MCF 10A (cell line): ENCODE results near the gene MYO15B. TPM values are rescaled to one million over a fixed set of nuclear protein-coding genes. Genes with fewer than 3 reads are reported as not detected.

Experiments
- BruUV-seq: library from RNA; stranded (reverse); fragments of 400-500 nt; replicated peaks from 2 replicates; lab custom pipeline; 2021; lab: Mats Ljungman, UMichigan
- CTCF ChIA-PET: fragments of 300-600 bp; sonication (Branson Sonifier 250); formaldehyde crosslinking; extraction: SDS; loops from one replicate; lab custom pipeline; 2021; ENCODE audit warnings: antibody characterized with exemption, inconsistent platforms; lab: Yijun Ruan, JAX
- POLR2A ChIA-PET: fragments of 300-600, 350-650 bp; sonication (Branson Sonifier 250); formaldehyde crosslinking; extraction: SDS; loops from one replicate; lab custom pipeline; 2020; ENCODE audit warnings: antibody characterized with exemption, inconsistent platforms; lab: Yijun Ruan, JAX
- DNase-seq: peaks from one replicate; pipeline ENCODE4 v3.0.0-alpha.2; 2018; ENCODE audit not compliant: unreplicated experiment
- H3K27ac Mint-ChIP-seq: one replicate; pipeline ENCODE4 v1.8.0; 2022; ENCODE audit warnings: mild to moderate bottlenecking, low read depth, mixed read lengths; ENCODE audit not compliant: unreplicated experiment
- H3K27me3 Mint-ChIP-seq: one replicate; pipeline ENCODE4 v1.8.0; 2022; ENCODE audit warnings: mixed read lengths; ENCODE audit not compliant: insufficient read depth, unreplicated experiment
- H3K36me3 Mint-ChIP-seq: one replicate; pipeline ENCODE4 v1.8.0; 2022; ENCODE audit warnings: mild to moderate bottlenecking, moderate library complexity, mixed read lengths; ENCODE audit not compliant: insufficient read depth, unreplicated experiment
- H3K4me1 Mint-ChIP-seq: one replicate; pipeline ENCODE4 v1.8.0; 2022; ENCODE audit warnings: mixed read lengths; ENCODE audit not compliant: insufficient read depth, unreplicated experiment
- H3K4me3 Mint-ChIP-seq: one replicate; pipeline ENCODE4 v1.8.0; 2022; ENCODE audit warnings: mild to moderate bottlenecking, moderate library complexity, mixed read lengths; ENCODE audit not compliant: unreplicated experiment
- H3K9me3 Mint-ChIP-seq: one replicate; pipeline ENCODE4 v1.8.0; 2022; ENCODE audit warnings: mixed read lengths; ENCODE audit not compliant: unreplicated experiment
- intact Hi-C: fragments of 100-400 bp; cut with micrococcal nuclease; formaldehyde crosslinking; loops from 2 replicates; pipeline ENCODE4 v1.14.1; 2022
- total RNA-seq: library from RNA; stranded (reverse); gene quantifications from 2 replicates; pipeline ENCODE4 v1.2.3, GENCODE V29; 2022
- TF ChIP-seq, protein P1 (sequence below): fragments of 200-600 bp; IDR thresholded peaks from one replicate; pipeline ENCODE4 v1.8.0; 2022; ENCODE audit warnings: antibody characterized with exemption, mild to moderate bottlenecking; ENCODE audit not compliant: unreplicated experiment

Gene MYO15B
- total RNA-seq, 1 experiment from 2014 or later: 10.9 TPM

DNA sequence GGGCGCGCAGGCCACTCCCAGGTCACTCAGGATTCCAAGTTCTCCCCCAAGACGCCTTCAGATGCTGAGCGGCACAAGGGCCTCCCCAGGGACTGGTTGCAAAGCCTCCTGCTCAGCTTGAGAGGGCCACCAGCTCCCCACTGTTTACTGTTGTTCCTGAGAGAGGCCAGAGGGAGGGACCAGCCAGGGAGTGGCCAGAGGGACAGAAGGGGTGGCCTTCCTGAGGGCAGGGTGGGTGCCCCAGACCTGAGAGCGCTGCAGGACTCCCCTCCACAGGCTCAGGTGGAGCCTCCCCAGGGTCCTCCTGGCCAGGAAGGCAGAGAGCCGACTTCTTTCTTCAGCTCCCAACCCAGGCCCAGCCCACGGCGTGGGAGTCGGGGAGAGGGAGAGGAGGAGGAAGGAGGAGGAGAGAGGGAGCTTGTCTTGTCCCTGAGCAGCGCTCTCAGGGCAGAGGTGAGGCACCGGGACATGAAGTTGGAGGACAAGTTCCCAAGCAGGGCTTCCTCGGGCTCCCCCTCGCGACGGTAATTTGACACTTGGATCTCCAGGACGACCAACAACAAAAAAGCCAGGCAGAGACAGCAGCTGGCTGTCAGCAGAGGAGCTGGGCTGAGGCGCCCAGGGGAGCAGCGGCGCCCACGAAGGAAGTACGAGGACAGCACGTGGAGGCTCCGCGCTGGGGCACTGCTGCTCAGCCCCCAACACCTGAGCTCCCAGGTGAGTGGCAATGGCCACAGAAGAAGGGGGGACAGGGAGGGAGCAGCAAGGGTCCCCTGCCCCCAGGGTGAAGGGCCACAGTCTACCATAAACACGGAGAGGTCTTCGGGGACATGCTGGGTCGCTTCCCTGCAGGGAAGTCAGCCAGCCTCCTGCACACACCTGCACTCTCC is 46.1 kb downstream of the MYO15B start:
- peak; percentile 91 for DNase-seq
- CTCF ChIA-PET: interaction anchor here (0.6 to 3.9 kb wide), 55 partner anchors 8 to 621 kb away, joined by 3 to 75 read pairs (median 4); partner anchors contain the start of genes GALK1, ITGB4 and TSEN54
- no TSS peak for BruUV-seq
- POLR2A ChIA-PET: interaction anchor here (0.6 to 2.7 kb wide), 16 partner anchors 8 to 244 kb away, joined by 3 to 15 read pairs (median 4); partner anchors contain the start of genes GALK1, ITGB4, RECQL5 and SAP30BP
- Mint-ChIP-seq H3K4me3 (peak overlapping the region; percentile 19), H3K36me3 (peaks cover 19% of the 10 kb centered on the region), H3K27me3 (no peaks in the 10 kb centered on the region), H3K27ac (peak overlapping the region; percentile 55), H3K4me1 (peaks cover 10% of the 10 kb centered on the region), H3K9me3 (no peaks in the 10 kb centered on the region)
- TF ChIP-seq, protein P1, sequence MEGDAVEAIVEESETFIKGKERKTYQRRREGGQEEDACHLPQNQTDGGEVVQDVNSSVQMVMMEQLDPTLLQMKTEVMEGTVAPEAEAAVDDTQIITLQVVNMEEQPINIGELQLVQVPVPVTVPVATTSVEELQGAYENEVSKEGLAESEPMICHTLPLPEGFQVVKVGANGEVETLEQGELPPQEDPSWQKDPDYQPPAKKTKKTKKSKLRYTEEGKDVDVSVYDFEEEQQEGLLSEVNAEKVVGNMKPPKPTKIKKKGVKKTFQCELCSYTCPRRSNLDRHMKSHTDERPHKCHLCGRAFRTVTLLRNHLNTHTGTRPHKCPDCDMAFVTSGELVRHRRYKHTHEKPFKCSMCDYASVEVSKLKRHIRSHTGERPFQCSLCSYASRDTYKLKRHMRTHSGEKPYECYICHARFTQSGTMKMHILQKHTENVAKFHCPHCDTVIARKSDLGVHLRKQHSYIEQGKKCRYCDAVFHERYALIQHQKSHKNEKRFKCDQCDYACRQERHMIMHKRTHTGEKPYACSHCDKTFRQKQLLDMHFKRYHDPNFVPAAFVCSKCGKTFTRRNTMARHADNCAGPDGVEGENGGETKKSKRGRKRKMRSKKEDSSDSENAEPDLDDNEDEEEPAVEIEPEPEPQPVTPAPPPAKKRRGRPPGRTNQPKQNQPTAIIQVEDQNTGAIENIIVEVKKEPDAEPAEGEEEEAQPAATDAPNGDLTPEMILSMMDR: peak; percentile 46
- intact Hi-C loops: loop anchor here (1.0 to 10.0 kb wide), 2 partner anchors 115 to 209 kb away; no protein-coding TSS in a partner anchor

- H3K4me1 Mint-ChIP-seq: peaks cover 10% of the 10 kb centered on the region
- peak overlapping the region; percentile 55 for H3K27ac Mint-ChIP-seq
- no peak overlapping the region for H3K4me3 Mint-ChIP-seq
- H3K36me3 Mint-ChIP-seq: peaks cover 19% of the 10 kb centered on the region
- no TSS peak for BruUV-seq
- intact Hi-C loops: loop anchor here (10.0 kb wide), 1 partner anchor 210 kb away; no protein-coding TSS in a partner anchor
- no peaks in the 10 kb centered on the region for H3K27me3 Mint-ChIP-seq
- ChIA-PET POLR2A (interaction anchor here (0.6 to 2.7 kb wide), 8 partner anchors 10 to 243 kb away, joined by 3 to 15 read pairs (median 6); partner anchors contain the start of genes RECQL5 and SAP30BP), CTCF (interaction anchor here (0.6 to 3.9 kb wide), 25 partner anchors 8 to 242 kb away, joined by 3 to 75 read pairs (median 8); a partner anchor contains a TSS)
- DNase-seq: no peak
- no peaks in the 10 kb centered on the region for H3K9me3 Mint-ChIP-seq
- TF ChIP-seq, protein P1: no peak
These were observed 46.8 kb downstream of the MYO15B start for GRCh38 chr17:75634376-75634740.

DNA sequence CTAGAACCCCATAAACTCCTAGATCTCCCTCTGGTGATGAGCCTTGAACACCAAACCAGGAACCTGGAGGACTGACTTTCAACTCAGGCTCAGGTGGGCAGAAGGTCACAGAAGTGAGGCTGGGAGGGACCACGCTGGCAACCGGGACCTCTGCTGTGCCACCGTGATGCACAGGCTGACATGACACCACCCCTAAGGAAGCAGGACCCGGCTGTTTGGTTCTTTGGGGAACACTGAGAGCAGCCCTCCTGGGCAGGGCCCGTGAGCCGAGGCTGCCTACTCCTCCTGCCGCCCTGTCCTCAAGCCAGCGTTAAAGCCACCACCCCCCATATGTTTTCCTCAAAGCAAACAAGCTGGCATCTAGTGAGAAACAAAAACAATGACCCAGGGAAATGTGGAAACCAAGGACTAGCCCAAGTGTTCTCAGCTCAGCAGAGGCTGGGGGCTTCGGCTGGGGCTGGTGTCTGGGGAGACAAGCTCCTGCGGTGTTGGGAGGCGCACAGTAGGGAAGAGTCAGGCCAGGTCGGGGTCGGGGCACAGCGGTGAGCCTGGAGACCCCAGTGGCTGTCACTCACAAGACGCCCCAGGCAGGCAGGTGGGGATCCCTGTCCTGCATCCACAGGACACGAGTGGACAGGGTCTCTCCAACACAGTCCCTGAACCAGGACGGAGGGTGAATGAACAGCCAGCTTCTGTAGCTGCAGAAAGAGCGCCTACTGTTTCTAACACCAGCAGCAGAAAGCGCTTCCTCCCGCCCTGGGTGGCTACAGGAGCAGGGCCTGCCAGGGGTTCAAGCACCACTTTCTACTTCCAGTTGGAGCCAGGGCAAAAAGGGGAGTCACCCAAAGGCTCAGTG is 47.4 kb downstream of the MYO15B start:
- intact Hi-C loops: loop anchor here (10.0 kb wide), 1 partner anchor 210 kb away; no protein-coding TSS in a partner anchor
- ChIA-PET POLR2A (interaction anchor here (0.6 to 2.7 kb wide), 3 partner anchors 11 to 33 kb away, joined by 3 to 15 read pairs (median 13); no protein-coding TSS in a partner anchor), CTCF (interaction anchor here (0.6 to 3.9 kb wide), 8 partner anchors 11 to 268 kb away, joined by 3 to 75 read pairs (median 15); a partner anchor contains a TSS)
- Mint-ChIP-seq H3K9me3 (no peaks in the 10 kb centered on the region), H3K4me1 (peaks cover 10% of the 10 kb centered on the region), H3K36me3 (peaks cover 19% of the 10 kb centered on the region), H3K27me3 (no peaks in the 10 kb centered on the region), H3K27ac (no peak overlapping the region), H3K4me3 (no peak overlapping the region)
- BruUV-seq: no TSS peak
- TF ChIP-seq, protein P1: no peak
- DNase-seq: no peak
